Stimulated activated naive B cell treated with anti-CD40 and anti-IgM and Interleukin-4, amounts not matched to agents 10 μg/mL and 1 μg/mL and 100 μg/mL, for 72 hours (primary cell): Measurements from ENCODE around the gene RUBCNL.

Experiments
- ATAC-seq, 2 donors: fragments of 150-1000 bp; cut with Tn5 transposase; replicated peaks; 2 replicates each; pipeline ENCODE4 v1.10.0; 2021; ENCODE audit warnings: moderate library complexity in 1 of 2
- DNase-seq: peaks from one replicate; pipeline ENCODE4 v3.0.0; 2021
- H3K27ac Mint-ChIP-seq: one replicate; pipeline ENCODE4 v1.8.0; 2022; ENCODE audit warnings: mild to moderate bottlenecking, mixed read lengths
- H3K27me3 Mint-ChIP-seq, 2 donors: one replicate each; pipeline ENCODE4 v1.8.0; 2022; ENCODE audit warnings: mixed read lengths in 2 of 2
- H3K36me3 Mint-ChIP-seq, 2 donors: one replicate each; pipeline ENCODE4 v1.8.0; 2022; ENCODE audit warnings: mixed read lengths in 2 of 2, mild to moderate bottlenecking in 1 of 2
- H3K4me1 Mint-ChIP-seq, 2 donors: one replicate each; pipeline ENCODE4 v1.8.0; 2022; ENCODE audit warnings: mixed read lengths in 2 of 2, mild to moderate bottlenecking in 1 of 2
- H3K4me3 Mint-ChIP-seq, 2 donors: one replicate each; pipeline ENCODE4 v1.8.0; 2022; ENCODE audit warnings: mild to moderate bottlenecking in 2 of 2, mixed read lengths in 2 of 2, moderate library complexity in 1 of 2
- H3K9me3 Mint-ChIP-seq, 2 donors: one replicate each; pipeline ENCODE4 v1.8.0; 2022; ENCODE audit warnings: mixed read lengths in 2 of 2, mild to moderate bottlenecking in 1 of 2

Gene RUBCNL

GRCh38 chr13:46296115-46296822, 90.8 kb downstream of the RUBCNL start:
- Mint-ChIP-seq H3K4me3 (peak overlapping the region; percentile 60 to 68), H3K27ac (peak overlapping the region; percentile 90), H3K36me3 (peaks cover 0 to under 1% of the 10 kb centered on the region in 2 donors), H3K4me1 (peaks cover 18 to 20% of the 10 kb centered on the region in 2 donors), H3K9me3 (peaks cover 0 to 2% of the 10 kb centered on the region in 2 donors), H3K27me3 (no peaks in the 10 kb centered on the region)
- DNase-seq (no peak), ATAC-seq (peak; percentile 62 to 63)

GRCh38 chr13:46295491-46296114, 91.4 kb downstream of the RUBCNL start:
- Mint-ChIP-seq H3K27me3 (no peaks in the 10 kb centered on the region), H3K4me1 (peaks cover 18 to 22% of the 10 kb centered on the region in 2 donors), H3K27ac (peak overlapping the region; percentile 90), H3K9me3 (peaks cover 0 to 2% of the 10 kb centered on the region in 2 donors), H3K36me3 (no peaks in the 10 kb centered on the region), H3K4me3 (peak overlapping the region; percentile 60 to 68)
- ATAC-seq, result peak; percentile 90 to 91
- DNase-seq, result peak; percentile 31

- no peaks in the 10 kb centered on the region for H3K27me3 Mint-ChIP-seq
- no peaks in the 10 kb centered on the region for H3K9me3 Mint-ChIP-seq
- H3K36me3 Mint-ChIP-seq, result no peaks in the 10 kb centered on the region
- no peak overlapping the region for H3K27ac Mint-ChIP-seq
- ATAC-seq (no peak), DNase-seq (no peak)
- H3K4me3 Mint-ChIP-seq, result no peak overlapping the region
- H3K4me1 Mint-ChIP-seq, result peaks cover 18 to 23% of the 10 kb centered on the region in 2 donors
These were observed 93.6 kb downstream of the RUBCNL start for GRCh38 chr13:46293436-46293835.
